Measurements from ENCODE around the gene FAF1. TPM values are rescaled to one million over a fixed set of nuclear protein-coding genes. Genes with fewer than 3 reads are reported as not detected.
A peak's percentile ranks its signal among the peaks of the same experiment; 100 is the strongest.
"Not testable (repeated sequence)": the region's sequence is repeated elsewhere in the genome, so short reads cannot be mapped to it uniquely, and the experiment has no call there.

FAF1 gene
- polyA plus RNA-seq, 1 of the 3 experiments (the other 2 are of a cell fraction) = 8.7 TPM

DNA sequence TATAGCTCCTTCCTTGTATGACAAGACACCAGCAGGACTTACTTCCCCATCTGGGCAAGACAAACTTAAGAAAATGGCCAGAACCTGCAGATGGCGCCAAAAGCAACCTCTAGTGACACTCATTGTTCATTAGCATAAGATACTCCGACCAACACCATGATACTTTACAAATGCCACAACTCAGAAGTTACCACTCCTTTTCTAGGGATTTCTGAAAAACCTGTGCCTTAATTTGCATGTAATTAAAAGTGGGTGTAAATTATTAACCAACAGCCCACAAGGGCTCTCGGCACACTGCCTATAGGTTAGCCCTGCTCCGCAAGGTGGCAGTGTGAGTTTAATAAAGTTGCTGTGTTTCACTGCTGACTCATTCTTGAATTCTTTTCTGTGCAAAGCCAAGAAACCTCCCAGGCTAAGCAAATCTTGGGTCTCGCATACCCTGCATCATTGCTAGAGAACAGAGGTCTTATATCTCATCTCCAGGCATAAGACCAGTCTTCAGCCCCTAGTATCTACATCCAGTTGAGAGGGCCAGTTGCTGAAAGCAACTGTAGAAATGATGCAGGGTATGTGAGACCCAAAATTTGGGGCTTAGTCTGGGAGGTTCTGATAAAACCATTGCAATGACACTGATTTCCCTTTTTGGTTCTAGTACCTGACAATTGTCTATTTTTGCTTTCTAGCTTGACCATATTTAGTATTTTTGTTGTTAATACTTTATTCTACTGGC, 86.4 kb downstream of the FAF1 start:
- 82% methylated on average over 5 of the region's 5 CpGs for WGBS (ENCODE audit: low lambda C conversion rate)
- no peak overlapping the region for H2AFZ ChIP-seq (ENCODE audit: low read depth)

DNA sequence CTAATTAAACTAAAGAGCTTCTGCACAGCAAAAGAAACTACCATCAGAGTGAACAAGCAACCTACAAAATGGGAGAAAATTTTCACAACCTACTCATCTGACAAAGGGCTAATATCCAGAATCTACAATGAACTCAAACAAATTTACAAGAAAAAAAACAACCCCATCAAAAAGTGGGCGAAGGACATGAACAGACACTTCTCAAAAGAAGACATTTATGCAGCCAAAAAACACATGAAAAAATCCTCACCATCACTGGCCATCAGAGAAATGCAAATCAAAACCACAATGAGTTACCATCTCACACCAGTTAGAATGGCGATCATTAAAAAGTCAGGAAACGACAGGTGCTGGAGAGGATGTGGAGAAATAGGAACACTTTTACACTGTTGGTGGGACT, 95.2 kb downstream of the FAF1 start:
- H4K20me1 ChIP-seq (ENCODE audit: insufficient read depth); H3K27me3 ChIP-seq (ENCODE audit: insufficient read depth); H3K9me3 ChIP-seq; H3K27ac ChIP-seq (ENCODE audit: low read depth in 2 of 2, low read length in 1 of 2); POLR2A ChIA-PET; H3K9me2 ChIP-seq; H3K4me3 ChIP-seq (ENCODE audit: low read depth in 2 of 2, low read length in 1 of 2); H2AFZ ChIP-seq (ENCODE audit: low read depth); H3K9ac ChIP-seq; H3F3A ChIP-seq (replicated peaks; ENCODE audit: insufficient read depth); H3K4me2 ChIP-seq; DNase-seq; H3K4me1 ChIP-seq (ENCODE audit: control insufficient read depth in 1 of 2, insufficient read depth in 2 of 2, low read depth in 1 of 2, low read length in 1 of 2); CTCF ChIA-PET: not testable (repeated sequence)
- Histone ChIP-seq H3K36me3 (replicated peaks in 1 of 2; ENCODE audit: control insufficient read depth in 1 of 2, insufficient read depth in 2 of 2, low read length in 1 of 2) (peaks cover 2 to 13% of the 10 kb centered on the region in 2 experiments), H3K79me2 (ENCODE audit: insufficient read depth) (peaks cover 67% of the 10 kb centered on the region)
- 100% methylated on average over 3 of the region's 3 CpGs for WGBS (ENCODE audit: low lambda C conversion rate)

More for the DNA sequence above, 86.4 kb downstream of the FAF1 start:
- Histone ChIP-seq H3K9me3 (no peaks in the 10 kb centered on the region), H3K27me3 (ENCODE audit: insufficient read depth) (no peaks in the 10 kb centered on the region), H3F3A (replicated peaks; ENCODE audit: insufficient read depth) (peaks cover 4% of the 10 kb centered on the region), H4K20me1 (ENCODE audit: insufficient read depth) (no peaks in the 10 kb centered on the region), H3K4me3 (ENCODE audit: low read depth in 2 of 2, low read length in 1 of 2) (peak overlapping the region in 1 of 2 experiments; percentile 35; a peak in 1 of 4 replicates), H3K79me2 (ENCODE audit: insufficient read depth) (peaks cover 28% of the 10 kb centered on the region; the same call in 1 of the 2 replicates), H3K36me3 (replicated peaks in 1 of 2; ENCODE audit: control insufficient read depth in 1 of 2, insufficient read depth in 2 of 2, low read length in 1 of 2) (peaks cover 2 to 5% of the 10 kb centered on the region in 2 experiments), H3K27ac (ENCODE audit: low read depth in 2 of 2, low read length in 1 of 2) (no peak overlapping the region), H3K4me2 (no peak overlapping the region), H3K4me1 (ENCODE audit: control insufficient read depth in 1 of 2, insufficient read depth in 2 of 2, low read depth in 1 of 2, low read length in 1 of 2) (peaks cover 0 to 6% of the 10 kb centered on the region in 2 experiments; a peak in 1 of 4 replicates), H3K9me2 (no peaks in the 10 kb centered on the region), H3K9ac (no peak overlapping the region)
- peak; percentile 10 for DNase-seq
- TF ChIP-seq GATA2 (CRISPR knock-in tag; IDR thresholded peaks at IDR 0.05) (no peak), EP300 (IDR thresholded peaks at IDR 0.05; ENCODE audit: borderline replicate concordance in 1 of 2, low read depth in 1 of 2, low read length in 1 of 2) (no peak), FOSL2 (IDR thresholded peaks at IDR 0.05; ENCODE audit: borderline replicate concordance, low read depth) (peak; percentile 20; the same call in 1 of the 2 replicates), RXRA (IDR thresholded peaks at IDR 0.05; ENCODE audit: borderline replicate concordance, low read depth) (no peak), RAD21 (IDR thresholded peaks at IDR 0.05; ENCODE audit: low read length) (peak; percentile 53)
- TF ChIP-seq, protein P1, sequence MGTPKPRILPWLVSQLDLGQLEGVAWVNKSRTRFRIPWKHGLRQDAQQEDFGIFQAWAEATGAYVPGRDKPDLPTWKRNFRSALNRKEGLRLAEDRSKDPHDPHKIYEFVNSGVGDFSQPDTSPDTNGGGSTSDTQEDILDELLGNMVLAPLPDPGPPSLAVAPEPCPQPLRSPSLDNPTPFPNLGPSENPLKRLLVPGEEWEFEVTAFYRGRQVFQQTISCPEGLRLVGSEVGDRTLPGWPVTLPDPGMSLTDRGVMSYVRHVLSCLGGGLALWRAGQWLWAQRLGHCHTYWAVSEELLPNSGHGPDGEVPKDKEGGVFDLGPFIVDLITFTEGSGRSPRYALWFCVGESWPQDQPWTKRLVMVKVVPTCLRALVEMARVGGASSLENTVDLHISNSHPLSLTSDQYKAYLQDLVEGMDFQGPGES (IDR thresholded peaks at IDR 0.05; ENCODE audit: low read depth, low read length) = no peak
- TF ChIP-seq, protein P2, sequence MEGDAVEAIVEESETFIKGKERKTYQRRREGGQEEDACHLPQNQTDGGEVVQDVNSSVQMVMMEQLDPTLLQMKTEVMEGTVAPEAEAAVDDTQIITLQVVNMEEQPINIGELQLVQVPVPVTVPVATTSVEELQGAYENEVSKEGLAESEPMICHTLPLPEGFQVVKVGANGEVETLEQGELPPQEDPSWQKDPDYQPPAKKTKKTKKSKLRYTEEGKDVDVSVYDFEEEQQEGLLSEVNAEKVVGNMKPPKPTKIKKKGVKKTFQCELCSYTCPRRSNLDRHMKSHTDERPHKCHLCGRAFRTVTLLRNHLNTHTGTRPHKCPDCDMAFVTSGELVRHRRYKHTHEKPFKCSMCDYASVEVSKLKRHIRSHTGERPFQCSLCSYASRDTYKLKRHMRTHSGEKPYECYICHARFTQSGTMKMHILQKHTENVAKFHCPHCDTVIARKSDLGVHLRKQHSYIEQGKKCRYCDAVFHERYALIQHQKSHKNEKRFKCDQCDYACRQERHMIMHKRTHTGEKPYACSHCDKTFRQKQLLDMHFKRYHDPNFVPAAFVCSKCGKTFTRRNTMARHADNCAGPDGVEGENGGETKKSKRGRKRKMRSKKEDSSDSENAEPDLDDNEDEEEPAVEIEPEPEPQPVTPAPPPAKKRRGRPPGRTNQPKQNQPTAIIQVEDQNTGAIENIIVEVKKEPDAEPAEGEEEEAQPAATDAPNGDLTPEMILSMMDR (IDR thresholded peaks at IDR 0.05) = peak; percentile 70
- ChIA-PET CTCF (interaction anchor here (0.6 to 1.3 kb wide), 11 partner anchors 13 to 315 kb away, joined by 3 to 4 read pairs (median 3); no protein-coding TSS in a partner anchor), POLR2A (no interaction called here)
